WTC11 (cell line): ENCODE measurements around the gene AFF3.

Experiments used
- CREB1 ChIP-seq: sonication (generic); formaldehyde crosslinking; IDR thresholded peaks from 2 replicates; pipeline ENCODE4 v1.8.0; 2023; ENCODE audit warnings: mild to moderate bottlenecking, missing genetic modification reagents
- ESRRA ChIP-seq: sonication (generic); formaldehyde crosslinking; IDR thresholded peaks from 2 replicates; pipeline ENCODE4 v1.8.1; 2022; ENCODE audit warnings: mild to moderate bottlenecking, missing genetic modification reagents, borderline replicate concordance
- GABPB1 ChIP-seq: sonication (generic); formaldehyde crosslinking; IDR thresholded peaks from 2 replicates; pipeline ENCODE4 v1.8.1; 2023; ENCODE audit warnings: mild to moderate bottlenecking, missing genetic modification reagents
- PRRX2 ChIP-seq: fragments of 250-450 bp; sonication (Bioruptor Pico); IDR thresholded peaks from 2 replicates; pipeline ENCODE4 v1.8.0; 2021; ENCODE audit warnings: mild to moderate bottlenecking
- ZNF232 ChIP-seq: sonication (generic); formaldehyde crosslinking; IDR thresholded peaks from 2 replicates; pipeline ENCODE4 v1.8.0; 2022; ENCODE audit warnings: mild to moderate bottlenecking, missing genetic modification reagents
- TF ChIP-seq, protein P1 (sequence below): sonication (generic); formaldehyde crosslinking; conservative IDR thresholded peaks from 2 replicates; pipeline ENCODE4 v1.8.1; 2022; ENCODE audit warnings: mild to moderate bottlenecking, missing genetic modification reagents
- TF ChIP-seq, protein P2 (sequence below): fragments of 200-600 bp; IDR thresholded peaks from 2 replicates; pipeline ENCODE4 v1.8.0; 2022; ENCODE audit warnings: antibody characterized with exemption
- TF ChIP-seq, protein P3 (sequence below): sonication (generic); formaldehyde crosslinking; IDR thresholded peaks from 2 replicates; pipeline ENCODE4 v1.8.1; 2022; ENCODE audit warnings: missing genetic modification reagents, borderline replicate concordance

DNA sequence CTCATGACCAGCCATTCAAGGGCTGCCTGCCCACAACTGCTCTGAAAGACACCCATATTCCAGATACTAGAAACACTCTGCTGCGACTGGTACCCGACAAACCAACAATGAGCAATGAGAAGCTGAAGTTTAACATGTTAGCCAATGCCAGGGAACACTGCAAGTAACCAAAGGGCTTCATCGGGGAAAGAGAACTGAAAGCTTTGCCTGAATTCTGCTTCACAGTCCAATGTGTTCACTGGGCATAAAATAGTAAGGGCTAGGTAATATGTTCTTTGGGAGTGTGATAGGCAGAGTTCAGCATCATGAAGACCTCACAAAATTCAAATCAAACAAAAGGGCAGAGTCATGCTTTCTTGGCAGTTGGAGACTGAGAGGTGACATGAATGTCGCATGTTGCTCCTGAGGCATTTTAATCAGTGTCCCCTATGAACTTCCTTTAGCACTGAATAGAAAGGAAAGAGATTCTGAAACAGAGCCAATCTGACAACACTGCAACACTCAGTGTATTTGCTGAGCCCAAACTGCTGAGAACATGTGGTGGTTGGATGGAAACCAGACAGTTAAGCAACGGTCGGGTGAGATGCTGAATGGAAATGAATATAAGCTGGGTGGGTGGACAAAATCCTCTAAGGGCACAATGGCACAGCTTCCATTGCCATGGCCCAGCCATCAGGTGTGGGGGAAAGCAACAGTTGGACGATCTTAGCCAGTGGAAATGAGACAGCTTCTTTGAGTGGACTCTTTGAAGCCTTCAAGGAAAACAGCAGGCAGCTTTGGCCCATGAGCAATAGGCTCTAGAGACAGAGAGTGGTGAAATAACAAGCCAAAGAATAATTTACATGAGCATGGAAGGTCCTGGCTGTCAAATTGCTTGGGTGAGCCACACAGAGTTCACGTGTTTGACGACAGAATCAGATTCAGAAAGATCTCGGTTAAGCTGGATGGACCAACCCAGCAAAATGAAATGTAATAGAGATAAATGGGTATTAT is 277.5 kb downstream of the AFF3 start:
- TF ChIP-seq CREB1 (no peak), PRRX2 (CRISPR knock-in tag) (no peak), ZNF232 (CRISPR knock-in tag) (no peak), ESRRA (no peak), GABPB1 (CRISPR knock-in tag) (no peak)
- TF ChIP-seq, protein P1, sequence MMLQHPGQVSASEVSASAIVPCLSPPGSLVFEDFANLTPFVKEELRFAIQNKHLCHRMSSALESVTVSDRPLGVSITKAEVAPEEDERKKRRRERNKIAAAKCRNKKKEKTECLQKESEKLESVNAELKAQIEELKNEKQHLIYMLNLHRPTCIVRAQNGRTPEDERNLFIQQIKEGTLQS, result no peak
- TF ChIP-seq, protein P2, sequence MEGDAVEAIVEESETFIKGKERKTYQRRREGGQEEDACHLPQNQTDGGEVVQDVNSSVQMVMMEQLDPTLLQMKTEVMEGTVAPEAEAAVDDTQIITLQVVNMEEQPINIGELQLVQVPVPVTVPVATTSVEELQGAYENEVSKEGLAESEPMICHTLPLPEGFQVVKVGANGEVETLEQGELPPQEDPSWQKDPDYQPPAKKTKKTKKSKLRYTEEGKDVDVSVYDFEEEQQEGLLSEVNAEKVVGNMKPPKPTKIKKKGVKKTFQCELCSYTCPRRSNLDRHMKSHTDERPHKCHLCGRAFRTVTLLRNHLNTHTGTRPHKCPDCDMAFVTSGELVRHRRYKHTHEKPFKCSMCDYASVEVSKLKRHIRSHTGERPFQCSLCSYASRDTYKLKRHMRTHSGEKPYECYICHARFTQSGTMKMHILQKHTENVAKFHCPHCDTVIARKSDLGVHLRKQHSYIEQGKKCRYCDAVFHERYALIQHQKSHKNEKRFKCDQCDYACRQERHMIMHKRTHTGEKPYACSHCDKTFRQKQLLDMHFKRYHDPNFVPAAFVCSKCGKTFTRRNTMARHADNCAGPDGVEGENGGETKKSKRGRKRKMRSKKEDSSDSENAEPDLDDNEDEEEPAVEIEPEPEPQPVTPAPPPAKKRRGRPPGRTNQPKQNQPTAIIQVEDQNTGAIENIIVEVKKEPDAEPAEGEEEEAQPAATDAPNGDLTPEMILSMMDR, result no peak
- TF ChIP-seq, protein P3, sequence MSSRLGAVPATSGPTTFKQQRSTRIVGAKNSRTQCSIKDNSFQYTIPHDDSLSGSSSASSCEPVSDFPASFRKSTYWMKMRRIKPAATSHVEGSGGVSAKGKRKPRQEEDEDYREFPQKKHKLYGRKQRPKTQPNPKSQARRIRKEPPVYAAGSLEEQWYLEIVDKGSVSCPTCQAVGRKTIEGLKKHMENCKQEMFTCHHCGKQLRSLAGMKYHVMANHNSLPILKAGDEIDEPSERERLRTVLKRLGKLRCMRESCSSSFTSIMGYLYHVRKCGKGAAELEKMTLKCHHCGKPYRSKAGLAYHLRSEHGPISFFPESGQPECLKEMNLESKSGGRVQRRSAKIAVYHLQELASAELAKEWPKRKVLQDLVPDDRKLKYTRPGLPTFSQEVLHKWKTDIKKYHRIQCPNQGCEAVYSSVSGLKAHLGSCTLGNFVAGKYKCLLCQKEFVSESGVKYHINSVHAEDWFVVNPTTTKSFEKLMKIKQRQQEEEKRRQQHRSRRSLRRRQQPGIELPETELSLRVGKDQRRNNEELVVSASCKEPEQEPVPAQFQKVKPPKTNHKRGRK (CRISPR knock-in tag), result no peak
